IPS-18c (cell line): Measurements from ENCODE around the gene LRRC8B.
A peak's percentile ranks its signal among the peaks of the same experiment; 100 is the strongest.
"Not testable (repeated sequence)": the region's sequence is repeated elsewhere in the genome, so short reads cannot be mapped to it uniquely, and the experiment has no call there.

Experiments used
- H3K4me3 ChIP-seq: 2 replicates; pipeline ENCODE4 v1.7.0; 2013; ENCODE audit warnings: low read depth, mild to moderate bottlenecking, low read length, moderate library complexity; ENCODE audit not compliant: insufficient read depth
- H3K9me3 ChIP-seq: one replicate; pipeline ENCODE4 v1.6.1; 2013; ENCODE audit warnings: mild to moderate bottlenecking, low read length, moderate library complexity; ENCODE audit not compliant: control insufficient read depth, insufficient read depth

The LRRC8B gene

GRCh38 chr1:89518221-89518631 lies 6.4 kb upstream of the LRRC8B start:
- peaks cover 2% of the 10 kb centered on the region for H3K9me3 ChIP-seq
- H3K4me3 ChIP-seq = no peak overlapping the region

GRCh38 chr1:89519779-89520358 lies 4.8 kb upstream of the LRRC8B start:
- H3K4me3 ChIP-seq = no peak overlapping the region

DNA sequence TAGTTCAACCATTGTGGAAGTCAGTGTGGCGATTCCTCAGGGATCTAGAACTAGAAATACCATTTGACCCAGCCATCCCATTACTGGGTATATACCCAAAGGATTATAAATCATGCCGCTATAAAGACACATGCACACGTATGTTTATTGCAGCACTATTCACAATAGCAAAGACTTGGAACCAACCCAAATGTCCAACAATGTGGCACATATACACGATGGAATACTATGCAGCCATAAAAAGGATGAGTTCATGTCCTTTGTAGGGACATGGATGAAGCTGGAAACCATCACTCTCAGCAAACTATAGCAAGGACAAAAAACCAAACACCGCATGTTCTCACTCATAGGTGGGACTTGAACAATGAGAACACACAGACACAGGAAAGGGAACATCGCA lies 2.7 kb upstream of the LRRC8B start:
- H3K4me3 ChIP-seq, H3K9me3 ChIP-seq: not testable (repeated sequence)

More at GRCh38 chr1:89519779-89520358, 4.8 kb upstream of the LRRC8B start:
- peaks cover 2% of the 10 kb centered on the region for H3K9me3 ChIP-seq

- peak overlapping the region; percentile 92 for H3K4me3 ChIP-seq
- H3K9me3 ChIP-seq = no peaks in the 10 kb centered on the region
These were observed 859 bp upstream of the LRRC8B start for GRCh38 chr1:89523572-89524368.

GRCh38 chr1:89525169-89525855 lies 683 bp downstream of the LRRC8B start:
- Histone ChIP-seq H3K9me3 (no peaks in the 10 kb centered on the region), H3K4me3 (peak overlapping the region; percentile 92)

GRCh38 chr1:89527256-89527655 lies 2.6 kb downstream of the LRRC8B start:
- Histone ChIP-seq H3K9me3 (no peaks in the 10 kb centered on the region), H3K4me3 (no peak overlapping the region)

- Histone ChIP-seq H3K4me3 (no peak overlapping the region), H3K9me3 (no peaks in the 10 kb centered on the region)
These were observed 3.2 kb downstream of the LRRC8B start for GRCh38 chr1:89527750-89528381.

DNA sequence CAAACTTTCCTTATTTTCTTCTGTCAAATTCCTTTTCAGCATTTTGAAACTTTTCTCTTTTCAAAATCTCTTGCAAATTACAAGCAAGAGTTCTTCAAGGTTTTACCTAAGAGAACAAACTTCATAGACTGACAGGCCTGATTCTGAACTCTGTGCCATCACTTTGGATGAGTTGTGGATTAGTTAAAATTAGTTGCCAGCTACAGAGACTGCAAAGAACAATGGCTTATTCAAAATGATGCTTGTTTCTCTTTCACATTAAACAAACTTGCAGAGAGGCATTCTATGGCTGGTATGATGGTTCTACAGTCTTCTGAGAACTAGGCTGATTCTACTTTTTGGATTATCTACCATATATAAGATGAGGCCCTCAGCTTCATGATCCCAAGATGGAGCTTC lies 3.8 kb downstream of the LRRC8B start:
- H3K4me3 ChIP-seq = no peak overlapping the region
- H3K9me3 ChIP-seq = no peaks in the 10 kb centered on the region

DNA sequence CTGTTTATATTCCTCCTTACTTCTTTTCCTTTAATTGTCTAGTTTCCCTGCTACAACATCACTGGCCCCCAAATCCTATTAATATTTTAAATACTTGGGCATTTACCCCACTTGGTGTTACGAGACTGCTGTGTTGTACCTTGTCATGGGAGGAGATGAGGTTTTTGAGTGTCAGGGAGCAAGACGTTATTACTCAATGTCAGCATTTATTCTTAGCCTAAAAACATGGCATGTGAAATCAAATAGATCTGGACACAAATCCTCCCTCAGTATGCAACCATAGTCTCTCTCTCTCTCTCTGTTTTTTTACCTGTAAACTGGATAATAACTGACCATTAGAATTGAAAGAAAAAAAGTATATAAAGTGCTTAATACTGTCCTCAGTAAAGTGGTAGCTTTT lies 4.6 kb downstream of the LRRC8B start:
- Histone ChIP-seq H3K4me3 (no peak overlapping the region), H3K9me3 (no peaks in the 10 kb centered on the region)

GRCh38 chr1:89530444-89531089 lies 5.9 kb downstream of the LRRC8B start:
- H3K9me3 ChIP-seq = no peaks in the 10 kb centered on the region
- H3K4me3 ChIP-seq = no peak overlapping the region

DNA sequence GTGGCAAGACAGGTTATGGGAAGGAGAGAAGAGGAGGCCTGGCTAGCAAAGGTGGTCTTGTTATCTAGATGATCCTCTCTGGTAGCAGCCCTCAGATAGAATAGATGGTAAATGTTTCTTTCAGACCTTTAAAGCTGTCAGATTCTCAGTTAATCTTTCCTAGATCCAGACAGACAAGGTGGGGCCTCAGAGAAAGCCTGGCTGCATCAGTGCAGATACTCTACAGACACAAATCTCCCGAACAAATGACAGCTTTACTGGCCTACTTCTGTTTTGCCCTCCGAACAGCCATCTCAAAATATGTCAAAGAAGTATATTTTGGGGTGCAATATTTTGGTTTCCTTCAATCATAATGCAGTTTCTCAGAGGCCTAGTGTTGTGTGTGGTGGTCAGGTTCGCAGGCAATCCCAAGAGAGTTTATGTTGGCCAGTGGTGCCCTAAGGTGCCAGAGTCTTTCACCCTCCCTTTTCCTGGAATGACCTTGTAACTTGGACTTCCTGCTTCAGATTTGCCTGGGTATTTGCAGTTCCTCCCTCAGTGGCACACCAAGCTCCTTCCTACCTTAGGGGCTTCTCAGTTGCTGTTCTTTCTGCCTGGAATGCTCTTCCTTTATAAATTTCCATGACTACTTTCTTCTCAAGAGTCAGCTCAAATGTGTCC lies 7.0 kb downstream of the LRRC8B start:
- Histone ChIP-seq H3K4me3 (no peak overlapping the region), H3K9me3 (no peaks in the 10 kb centered on the region)

DNA sequence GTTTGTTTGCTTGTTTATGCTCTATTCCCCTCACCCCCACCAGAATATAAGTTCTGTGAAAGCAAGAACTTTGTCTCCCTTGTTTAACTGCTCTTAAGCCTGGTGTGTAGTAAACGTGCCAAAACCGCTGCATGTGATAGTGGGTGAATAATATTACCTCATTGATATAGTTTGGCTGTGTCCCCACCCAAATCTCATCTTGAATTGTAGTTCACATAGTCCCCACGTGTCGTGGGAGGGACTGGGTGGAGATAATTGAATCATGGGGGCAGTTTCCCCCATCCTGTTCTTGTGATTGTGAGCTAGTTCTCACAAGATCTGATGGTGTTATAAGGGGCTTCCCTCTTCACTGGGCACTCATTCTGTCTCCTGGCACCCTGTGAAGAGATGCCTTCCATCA lies 7.6 kb downstream of the LRRC8B start:
- H3K9me3 ChIP-seq = no peaks in the 10 kb centered on the region
- no peak overlapping the region for H3K4me3 ChIP-seq

DNA sequence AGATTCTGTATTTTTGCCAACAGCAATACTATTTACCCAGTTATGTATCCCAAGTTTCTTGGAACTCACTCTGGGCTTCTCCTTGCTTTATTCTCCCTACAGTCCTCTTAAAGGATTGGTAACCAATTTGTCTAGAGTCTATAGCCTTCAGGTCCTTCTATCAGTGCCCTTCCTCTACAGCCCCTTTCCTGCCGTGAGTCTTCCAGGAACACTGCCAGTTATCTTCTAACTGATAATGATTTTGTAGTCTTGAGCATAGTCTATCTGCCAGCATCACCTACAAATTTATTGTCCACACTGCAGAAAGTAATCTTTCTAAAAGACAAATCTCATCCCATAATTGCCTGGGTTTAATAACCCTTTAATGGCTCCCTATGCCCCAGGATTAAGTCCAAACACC lies 8.2 kb downstream of the LRRC8B start:
- H3K9me3 ChIP-seq = no peaks in the 10 kb centered on the region
- no peak overlapping the region for H3K4me3 ChIP-seq

DNA sequence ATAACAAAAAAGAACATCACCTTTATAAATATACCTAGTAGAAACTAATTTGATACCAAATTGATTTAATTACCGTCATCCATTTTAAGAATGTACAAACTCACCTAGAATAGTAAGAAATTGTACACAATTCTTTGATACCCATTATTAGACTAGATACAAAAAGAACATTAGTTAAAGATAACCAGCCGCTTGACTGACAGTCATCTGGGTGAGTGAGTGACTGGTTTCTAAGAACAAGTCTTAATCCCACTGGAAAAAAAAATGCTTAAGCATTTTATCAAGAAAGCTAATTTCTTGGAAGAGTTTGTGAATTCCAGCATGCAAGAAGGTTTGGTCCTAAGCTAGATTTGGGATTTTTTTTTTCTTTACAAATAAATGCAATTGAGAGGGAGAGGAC lies 10.9 kb downstream of the LRRC8B start:
- no peaks in the 10 kb centered on the region for H3K9me3 ChIP-seq

DNA sequence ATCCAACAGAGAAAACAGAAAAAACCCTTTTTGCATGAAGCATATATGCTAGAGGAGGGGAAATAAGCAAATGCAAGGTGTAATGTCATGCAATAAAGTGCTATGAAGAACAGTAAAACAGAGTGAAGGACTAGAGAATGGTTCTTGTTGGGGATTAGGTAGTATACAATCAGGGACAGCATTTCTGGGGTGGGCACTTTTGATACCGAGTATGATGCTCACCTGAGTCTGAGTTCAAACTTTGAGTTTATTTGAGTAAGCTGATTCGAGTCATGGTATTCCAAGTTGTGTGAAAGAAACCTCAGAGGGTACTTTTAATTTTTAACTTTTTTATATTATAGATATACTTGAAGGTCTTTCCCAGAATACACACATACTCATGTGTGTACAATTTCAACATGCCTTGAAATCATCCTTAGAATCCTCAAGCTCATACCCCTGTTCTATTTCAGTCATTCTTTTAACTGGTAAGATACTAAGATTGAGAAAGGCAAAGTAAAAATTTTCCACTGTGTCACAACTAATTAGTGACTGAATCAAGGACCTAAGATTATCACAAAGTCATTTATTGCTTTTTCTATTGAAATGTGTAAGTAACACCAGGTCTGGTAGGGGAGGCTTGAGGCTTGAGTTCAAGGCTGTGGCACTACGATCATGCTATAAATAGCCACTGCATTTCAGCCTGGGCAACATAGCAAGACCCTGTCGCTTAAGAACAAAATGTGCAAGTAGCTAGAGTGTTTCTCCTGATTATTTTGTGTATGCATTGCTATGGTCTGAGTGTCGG lies 12.1 kb downstream of the LRRC8B start:
- no peaks in the 10 kb centered on the region for H3K9me3 ChIP-seq
- no peak overlapping the region for H3K4me3 ChIP-seq

More for the DNA sequence above, 10.9 kb downstream of the LRRC8B start:
- no peak overlapping the region for H3K4me3 ChIP-seq

GRCh38 chr1:89538361-89538760 lies 13.7 kb downstream of the LRRC8B start:
- Histone ChIP-seq H3K9me3 (no peaks in the 10 kb centered on the region), H3K4me3 (no peak overlapping the region)
